SK-N-SH (cell line): ENCODE results near the gene CERS1. TPM values are rescaled to one million over a fixed set of nuclear protein-coding genes. Genes with fewer than 3 reads are reported as not detected.

Experiments
- CTCF ChIA-PET: fragments of 300-600, 350-600 bp; formaldehyde crosslinking; extraction: SDS; loops from one replicate; lab custom pipeline; 2021; lab: Yijun Ruan, JAX
- POLR2A ChIA-PET: fragments of 350-600 bp; sonication (Branson Sonifier 250); formaldehyde crosslinking; extraction: SDS; loops from one replicate; lab custom pipeline; 2020; ENCODE audit warnings: antibody characterized with exemption, inconsistent platforms; lab: Yijun Ruan, JAX
- DNase-seq: peaks from one replicate; pipeline ENCODE4 v3.0.0; 2012
- H2AFZ ChIP-seq: fragments of 200-600 bp; sonication (generic); 2 replicates; pipeline ENCODE4 v1.8.1; 2016; ENCODE audit warnings: antibody characterized with exemption, mild to moderate bottlenecking, low read depth
- H3F3A ChIP-seq: fragments of 200-600 bp; sonication (generic); replicated peaks from 2 replicates; pipeline ENCODE3; 2016; ENCODE audit warnings: antibody characterized with exemption, mild to moderate bottlenecking; ENCODE audit not compliant: insufficient read depth
- H3K27ac ChIP-seq, 2 experiments: fragments of 200-500 bp in 1 of 2; fragments of 200-600 bp in 1 of 2; sonication (Bioruptor generic) in 1 of 2; sonication (generic), shearing (Covaris generic) in 1 of 2; 2 replicates each; pipeline versions ENCODE4 v1.5.1 to v1.6.1; 2014 to 2016; ENCODE audit warnings: low read depth in 2 of 2, inconsistent platforms in 1 of 2, low read length in 1 of 2, mild to moderate bottlenecking in 1 of 2, mixed read lengths in 1 of 2
- H3K27me3 ChIP-seq: fragments of 200-600 bp; sonication (generic), shearing (Covaris generic); 2 replicates; pipeline ENCODE4 v1.6.1; 2016; ENCODE audit warnings: mixed run types; ENCODE audit not compliant: insufficient read depth
- H3K36me3 ChIP-seq, 2 experiments: fragments of 200-500 bp in 1 of 2; fragments of 200-600 bp in 1 of 2; sonication (Bioruptor generic) in 1 of 2; sonication (generic) in 1 of 2; replicated peaks in 1 of 2; 2 replicates each; pipeline versions ENCODE3 to v1.5.1; 2014 to 2016; ENCODE audit warnings: low read length in 1 of 2, mild to moderate bottlenecking in 1 of 2; ENCODE audit not compliant: insufficient read depth in 2 of 2, control insufficient read depth in 1 of 2
- H3K4me1 ChIP-seq, 2 experiments: fragments of 200-500 bp in 1 of 2; fragments of 200-600 bp in 1 of 2; sonication (Bioruptor generic) in 1 of 2; sonication (generic), shearing (Covaris generic) in 1 of 2; 2 replicates each; pipeline versions ENCODE4 v1.5.1 to v1.6.1; 2014 to 2016; ENCODE audit warnings: low read depth in 1 of 2, low read length in 1 of 2, mixed run types in 1 of 2; ENCODE audit not compliant: insufficient read depth in 2 of 2, control insufficient read depth in 1 of 2
- H3K4me2 ChIP-seq: fragments of 200-600 bp; sonication (generic), shearing (Covaris generic); 2 replicates; pipeline ENCODE4 v1.6.1; 2017; ENCODE audit warnings: mixed run types
- H3K4me3 ChIP-seq, 2 experiments: fragments of 200-500 bp in 1 of 2; fragments of 200-600 bp in 1 of 2; sonication (Bioruptor generic) in 1 of 2; sonication (generic), shearing (Covaris generic) in 1 of 2; 2 replicates each; pipeline versions ENCODE4 v1.5.1 to v1.8.1; 2014 to 2016; ENCODE audit warnings: low read depth in 2 of 2, inconsistent platforms in 1 of 2, low read length in 1 of 2, mild to moderate bottlenecking in 1 of 2, mixed read lengths in 1 of 2, moderate library complexity in 1 of 2
- H3K79me2 ChIP-seq: fragments of 200-600 bp; sonication (generic); 2 replicates; pipeline ENCODE4 v1.8.1; 2017; ENCODE audit warnings: mild to moderate bottlenecking; ENCODE audit not compliant: insufficient read depth
- H3K9ac ChIP-seq: fragments of 200-600 bp; sonication (generic); 2 replicates; pipeline ENCODE4 v1.6.1; 2017; ENCODE audit warnings: mixed run types
- H3K9me2 ChIP-seq: fragments of 200-600 bp; sonication (generic); 2 replicates; pipeline ENCODE4 v1.6.1; 2017; ENCODE audit warnings: mixed run types
- H3K9me3 ChIP-seq: fragments of 200-600 bp; sonication (generic); 2 replicates; pipeline ENCODE4 v1.6.1; 2017; ENCODE audit warnings: mixed run types, mild to moderate bottlenecking, moderate library complexity
- H4K20me1 ChIP-seq: fragments of 200-600 bp; sonication (generic); 2 replicates; pipeline ENCODE4 v1.6.1; 2017; ENCODE audit warnings: mild to moderate bottlenecking, mixed run types; ENCODE audit not compliant: insufficient read depth
- CHD2 ChIP-seq: fragments of 150-350 bp; IDR thresholded peaks from 2 replicates; pipeline ENCODE4 v1.6.1; 2018; ENCODE audit warnings: low read length; ENCODE audit not compliant: partially characterized antibody
- ELF1 ChIP-seq: IDR thresholded peaks from 2 replicates; pipeline ENCODE4 v1.4.0; 2012
- FOSL2 ChIP-seq: IDR thresholded peaks from 2 replicates; pipeline ENCODE4 v1.4.0; 2012; ENCODE audit warnings: low read depth, mild to moderate bottlenecking, moderate library complexity, borderline replicate concordance
- FOXM1 ChIP-seq: IDR thresholded peaks from 2 replicates; pipeline ENCODE4 v1.4.0; 2012; ENCODE audit warnings: low read depth, mild to moderate bottlenecking
- GABPA ChIP-seq: IDR thresholded peaks from 2 replicates; pipeline ENCODE4 v1.4.0; 2012; ENCODE audit warnings: low read depth, mild to moderate bottlenecking
- GATA2 ChIP-seq: sonication (generic); formaldehyde crosslinking; IDR thresholded peaks from 2 replicates; pipeline ENCODE4 v1.5.0; 2020; ENCODE audit warnings: mild to moderate bottlenecking, missing genetic modification reagents
- MEF2A ChIP-seq: IDR thresholded peaks from 2 replicates; pipeline ENCODE4 v1.4.0; 2012; ENCODE audit warnings: low read depth, borderline replicate concordance
- MXI1 ChIP-seq: IDR thresholded peaks from 2 replicates; pipeline ENCODE4 v1.6.1; 2012; ENCODE audit warnings: mild to moderate bottlenecking, low read depth, low read length, improper control_type of control experiment
- NFIC ChIP-seq: IDR thresholded peaks from 2 replicates; pipeline ENCODE4 v1.4.0; 2012; ENCODE audit warnings: borderline replicate concordance
- NRF1 ChIP-seq: IDR thresholded peaks from 2 replicates; pipeline ENCODE4 v1.6.1; 2012; ENCODE audit warnings: low read depth, mild to moderate bottlenecking, low read length
- RCOR1 ChIP-seq: fragments of 150-350 bp; IDR thresholded peaks from 2 replicates; pipeline ENCODE4 v1.6.1; 2017; ENCODE audit warnings: antibody characterized with exemption, low read length
- RXRA ChIP-seq: IDR thresholded peaks from 2 replicates; pipeline ENCODE4 v1.4.0; 2012; ENCODE audit warnings: low read depth, mild to moderate bottlenecking, borderline replicate concordance
- TAF1 ChIP-seq: IDR thresholded peaks from 2 replicates; pipeline ENCODE4 v1.6.1; 2012; ENCODE audit warnings: low read depth, mild to moderate bottlenecking, low read length, moderate library complexity, borderline replicate concordance
- TCF12 ChIP-seq: IDR thresholded peaks from 2 replicates; pipeline ENCODE4 v1.4.0; 2012
- TEAD4 ChIP-seq: IDR thresholded peaks from 2 replicates; pipeline ENCODE4 v1.4.0; 2012; ENCODE audit warnings: mild to moderate bottlenecking, borderline replicate concordance; ENCODE audit not compliant: insufficient read depth
- YY1 ChIP-seq: IDR thresholded peaks from 2 replicates; pipeline ENCODE4 v1.4.0; 2012; ENCODE audit warnings: low read depth, mild to moderate bottlenecking
- WGBS: methylation state at CpG from one replicate; pipeline ENCODE4 v1.1.6; 2017; ENCODE audit warnings: low lambda C conversion rate; 5-methylcytosine and 5-hydroxymethylcytosine counted together
- polyA plus RNA-seq, 3 experiments: library from polyadenylated mRNA; depleted of rRNA; stranded (reverse); fragments of >200 nt; gene quantifications; 2 replicates each; pipeline ENCODE4 v1.2.3, GENCODE V29; 2012
- TF ChIP-seq, protein P1 (sequence below): fragments of 150-350 bp; IDR thresholded peaks from 2 replicates; pipeline ENCODE4 v1.6.1; 2017; ENCODE audit warnings: antibody characterized with exemption, low read length, low read depth, borderline replicate concordance
- TF ChIP-seq, protein P2 (sequence below): IDR thresholded peaks from 2 replicates; pipeline ENCODE4 v1.4.0; 2012; ENCODE audit warnings: low read depth, borderline replicate concordance
- TF ChIP-seq, protein P3 (sequence below): IDR thresholded peaks from 2 replicates; pipeline ENCODE4 v1.4.0; 2012; ENCODE audit warnings: low read depth
- TF ChIP-seq, protein P4 (sequence below): fragments of 150-350 bp; IDR thresholded peaks from 2 replicates; pipeline ENCODE4 v1.6.1; 2016; ENCODE audit warnings: mild to moderate bottlenecking, low read depth, low read length

CERS1 gene
- polyA plus RNA-seq, 1 of the 3 experiments (the other 2 are of a cell fraction): 7.3 TPM

DNA sequence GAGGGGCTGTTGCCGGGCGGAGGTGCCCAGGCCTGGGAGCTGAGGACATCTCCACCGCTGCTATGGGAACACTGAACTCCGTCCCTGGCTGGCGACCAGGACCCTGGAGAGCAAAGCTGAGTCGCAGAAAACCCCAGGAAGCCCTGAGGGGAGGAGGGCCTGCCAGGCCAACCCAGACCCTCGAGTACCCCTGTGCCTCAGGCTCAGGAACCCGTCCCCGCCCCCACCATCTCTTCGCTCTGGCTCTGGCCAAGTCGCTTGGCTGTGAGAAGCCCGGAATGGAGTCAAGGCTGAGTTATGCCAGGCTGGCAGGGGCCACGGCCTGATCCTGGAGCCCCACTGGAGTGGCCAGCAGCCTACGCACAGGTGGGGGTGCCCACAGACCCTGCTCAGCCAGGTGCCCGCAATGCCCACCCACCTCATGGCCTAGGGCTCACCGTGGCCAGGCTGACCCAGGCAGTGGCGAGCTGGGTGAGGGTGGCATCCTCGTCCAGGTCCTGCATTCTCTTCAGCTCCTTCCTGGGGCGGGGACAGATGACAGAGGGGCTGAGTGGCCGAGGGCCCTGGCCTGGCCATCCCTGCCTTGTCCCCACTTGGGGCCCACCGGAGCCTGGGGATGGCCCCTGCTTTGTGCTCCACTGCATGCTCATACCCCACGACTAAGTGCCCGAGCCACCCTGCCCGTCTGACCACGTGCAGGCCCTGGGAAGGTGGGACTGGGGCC lies 8.5 kb upstream of the CERS1 start:
- Histone ChIP-seq H3K9me2 (no peaks in the 10 kb centered on the region), H3K4me2 (no peak overlapping the region), H4K20me1 (no peaks in the 10 kb centered on the region), H3K4me3 (no peak overlapping the region), H3K9me3 (no peaks in the 10 kb centered on the region), H3F3A (no peaks in the 10 kb centered on the region), H3K27me3 (no peaks in the 10 kb centered on the region), H3K36me3 (peaks cover 10 to 63% of the 10 kb centered on the region in 2 experiments), H2AFZ (no peak overlapping the region), H3K9ac (no peak overlapping the region), H3K4me1 (no peaks in the 10 kb centered on the region), H3K27ac (no peak overlapping the region), H3K79me2 (no peaks in the 10 kb centered on the region)
- POLR2A ChIA-PET: interaction anchor here (1.4 kb wide), 1 partner anchor 15 kb away, joined by 3 read pairs; the partner anchor contains the start of genes COPE and DDX49
- no peak for DNase-seq
- TF ChIP-seq ELF1 (no peak), TEAD4 (no peak), GATA2 (no peak), YY1 (no peak), TCF12 (no peak), RCOR1 (no peak), NFIC (no peak), FOSL2 (no peak), CHD2 (no peak), GABPA (no peak), FOXM1 (no peak), MEF2A (no peak), TAF1 (no peak), RXRA (no peak), NRF1 (no peak), MXI1 (no peak)
- TF ChIP-seq, protein P1, sequence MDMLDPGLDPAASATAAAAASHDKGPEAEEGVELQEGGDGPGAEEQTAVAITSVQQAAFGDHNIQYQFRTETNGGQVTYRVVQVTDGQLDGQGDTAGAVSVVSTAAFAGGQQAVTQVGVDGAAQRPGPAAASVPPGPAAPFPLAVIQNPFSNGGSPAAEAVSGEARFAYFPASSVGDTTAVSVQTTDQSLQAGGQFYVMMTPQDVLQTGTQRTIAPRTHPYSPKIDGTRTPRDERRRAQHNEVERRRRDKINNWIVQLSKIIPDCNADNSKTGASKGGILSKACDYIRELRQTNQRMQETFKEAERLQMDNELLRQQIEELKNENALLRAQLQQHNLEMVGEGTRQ: no peak
- TF ChIP-seq, protein P2, sequence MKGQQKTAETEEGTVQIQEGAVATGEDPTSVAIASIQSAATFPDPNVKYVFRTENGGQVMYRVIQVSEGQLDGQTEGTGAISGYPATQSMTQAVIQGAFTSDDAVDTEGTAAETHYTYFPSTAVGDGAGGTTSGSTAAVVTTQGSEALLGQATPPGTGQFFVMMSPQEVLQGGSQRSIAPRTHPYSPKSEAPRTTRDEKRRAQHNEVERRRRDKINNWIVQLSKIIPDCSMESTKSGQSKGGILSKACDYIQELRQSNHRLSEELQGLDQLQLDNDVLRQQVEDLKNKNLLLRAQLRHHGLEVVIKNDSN: no peak
- TF ChIP-seq, protein P3, sequence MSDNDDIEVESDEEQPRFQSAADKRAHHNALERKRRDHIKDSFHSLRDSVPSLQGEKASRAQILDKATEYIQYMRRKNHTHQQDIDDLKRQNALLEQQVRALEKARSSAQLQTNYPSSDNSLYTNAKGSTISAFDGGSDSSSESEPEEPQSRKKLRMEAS: no peak
- TF ChIP-seq, protein P4, sequence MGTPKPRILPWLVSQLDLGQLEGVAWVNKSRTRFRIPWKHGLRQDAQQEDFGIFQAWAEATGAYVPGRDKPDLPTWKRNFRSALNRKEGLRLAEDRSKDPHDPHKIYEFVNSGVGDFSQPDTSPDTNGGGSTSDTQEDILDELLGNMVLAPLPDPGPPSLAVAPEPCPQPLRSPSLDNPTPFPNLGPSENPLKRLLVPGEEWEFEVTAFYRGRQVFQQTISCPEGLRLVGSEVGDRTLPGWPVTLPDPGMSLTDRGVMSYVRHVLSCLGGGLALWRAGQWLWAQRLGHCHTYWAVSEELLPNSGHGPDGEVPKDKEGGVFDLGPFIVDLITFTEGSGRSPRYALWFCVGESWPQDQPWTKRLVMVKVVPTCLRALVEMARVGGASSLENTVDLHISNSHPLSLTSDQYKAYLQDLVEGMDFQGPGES: no peak
- CTCF ChIA-PET: interaction anchor here (0.5 to 2.9 kb wide), 7 partner anchors 9 to 227 kb away, joined by 3 to 11 read pairs (median 4); partner anchors contain the start of gene CERS1
- WGBS: 100% methylated on average over 9 of the region's 25 CpGs
